ENCODE data around the gene RNF220. TPM values are rescaled to one million over a fixed set of nuclear protein-coding genes. Genes with fewer than 3 reads are reported as not detected.
A peak's percentile ranks its signal among the peaks of the same experiment; 100 is the strongest.

Gene RNF220
- total and polyA plus RNA-seq, 11 donors = 54.2 to 108 (median 62.4) TPM

DNA sequence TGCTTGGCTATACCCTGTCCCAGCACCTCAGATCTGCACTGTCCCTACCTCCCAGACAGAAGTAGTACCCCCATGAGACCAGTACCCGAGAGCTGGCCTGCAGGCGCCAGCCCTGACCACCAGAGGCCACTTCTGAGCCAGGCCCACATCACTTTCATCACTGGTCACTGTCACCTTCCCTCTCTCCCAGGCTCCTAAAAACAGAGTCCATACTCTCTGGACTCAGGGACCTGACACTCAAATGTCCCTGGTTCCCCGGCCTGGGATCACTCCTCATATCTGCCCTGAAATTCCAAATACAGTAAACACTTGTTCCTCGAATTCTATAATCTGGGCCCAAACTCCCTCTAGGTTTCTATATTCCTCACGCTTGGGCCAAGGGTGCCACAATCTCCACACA, 250.6 kb downstream of the RNF220 start:
- intact Hi-C loops (cut with DNase I) = loop anchor here in 6 of 10 donors (10.0 kb wide), 2 partner anchors 281 to 441 kb away; partner anchors contain the start of gene DMAP1 (in 5 of the 6)
- no peak for DNase-seq
- Histone ChIP-seq H3K4me3 (no peak overlapping the region), H3K27me3 (no peaks in the 10 kb centered on the region), H3K4me1 (peaks cover 0 to 12% (median 1%) of the 10 kb centered on the region in 12 donors), H3K9me3 (no peaks in the 10 kb centered on the region), H3K36me3 (peaks cover 0 to 35% (median 20%) of the 10 kb centered on the region in 9 donors), H3K27ac (no peak overlapping the region)
- ATAC-seq = peak in 1 of 4 donors; percentile 12
- WGBS, 4 donors = 61 to 67% (median 66%) methylated on average over 5 of the region's 5 CpGs
- no peak for TF ChIP-seq POLR2A (IDR thresholded peaks at IDR 0.05)
- TF ChIP-seq, protein P1, sequence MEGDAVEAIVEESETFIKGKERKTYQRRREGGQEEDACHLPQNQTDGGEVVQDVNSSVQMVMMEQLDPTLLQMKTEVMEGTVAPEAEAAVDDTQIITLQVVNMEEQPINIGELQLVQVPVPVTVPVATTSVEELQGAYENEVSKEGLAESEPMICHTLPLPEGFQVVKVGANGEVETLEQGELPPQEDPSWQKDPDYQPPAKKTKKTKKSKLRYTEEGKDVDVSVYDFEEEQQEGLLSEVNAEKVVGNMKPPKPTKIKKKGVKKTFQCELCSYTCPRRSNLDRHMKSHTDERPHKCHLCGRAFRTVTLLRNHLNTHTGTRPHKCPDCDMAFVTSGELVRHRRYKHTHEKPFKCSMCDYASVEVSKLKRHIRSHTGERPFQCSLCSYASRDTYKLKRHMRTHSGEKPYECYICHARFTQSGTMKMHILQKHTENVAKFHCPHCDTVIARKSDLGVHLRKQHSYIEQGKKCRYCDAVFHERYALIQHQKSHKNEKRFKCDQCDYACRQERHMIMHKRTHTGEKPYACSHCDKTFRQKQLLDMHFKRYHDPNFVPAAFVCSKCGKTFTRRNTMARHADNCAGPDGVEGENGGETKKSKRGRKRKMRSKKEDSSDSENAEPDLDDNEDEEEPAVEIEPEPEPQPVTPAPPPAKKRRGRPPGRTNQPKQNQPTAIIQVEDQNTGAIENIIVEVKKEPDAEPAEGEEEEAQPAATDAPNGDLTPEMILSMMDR (IDR thresholded peaks at IDR 0.05) = peak; percentile 32 to 62 (median 50)

DNA sequence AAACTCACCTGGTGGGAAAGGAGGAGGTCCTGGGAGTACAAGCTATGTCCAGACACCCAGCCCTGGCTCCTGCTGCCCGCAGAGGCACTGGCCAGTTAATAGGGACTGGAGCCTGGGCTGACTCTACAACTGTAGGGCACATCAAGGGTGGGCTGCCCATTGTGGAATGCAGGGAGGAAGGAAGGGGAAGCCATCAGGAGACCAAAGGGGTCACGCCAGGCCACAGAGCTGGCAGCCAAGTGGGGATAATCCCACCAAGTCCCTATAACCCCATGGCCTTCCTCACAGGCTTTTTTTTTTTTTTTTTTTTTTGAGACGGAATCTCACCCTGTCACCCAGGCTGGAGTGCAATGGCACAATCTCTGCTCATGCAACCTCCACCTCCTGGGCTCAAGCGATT, 254.5 kb downstream of the RNF220 start:
- DNase-seq (no peak), ATAC-seq (no peak)
- H3K4me3 ChIP-seq = no peak overlapping the region
- H3K27me3 ChIP-seq = no peaks in the 10 kb centered on the region
- peaks cover 0 to 12% (median 1%) of the 10 kb centered on the region in 9 donors for H3K36me3 ChIP-seq
- intact Hi-C loops (cut with DNase I) = loop anchor here in 6 of 10 donors (10.0 kb wide), 2 partner anchors 285 to 445 kb away; partner anchors contain the start of gene DMAP1 (in 5 of the 6)
- peak overlapping the region in 5 of 12 donors; percentile 33 to 66 (median 59) for H3K27ac ChIP-seq
- H3K9me3 ChIP-seq = no peaks in the 10 kb centered on the region
- H3K4me1 ChIP-seq = peaks cover 0 to 10% (median 1%) of the 10 kb centered on the region in 12 donors
- WGBS, 4 donors = 93 to 96% (median 94%) methylated on average over 4 of the region's 4 CpGs
- TF ChIP-seq POLR2A (IDR thresholded peaks at IDR 0.05) = no peak
- TF ChIP-seq, protein P1 (IDR thresholded peaks at IDR 0.05) = no peak

DNA sequence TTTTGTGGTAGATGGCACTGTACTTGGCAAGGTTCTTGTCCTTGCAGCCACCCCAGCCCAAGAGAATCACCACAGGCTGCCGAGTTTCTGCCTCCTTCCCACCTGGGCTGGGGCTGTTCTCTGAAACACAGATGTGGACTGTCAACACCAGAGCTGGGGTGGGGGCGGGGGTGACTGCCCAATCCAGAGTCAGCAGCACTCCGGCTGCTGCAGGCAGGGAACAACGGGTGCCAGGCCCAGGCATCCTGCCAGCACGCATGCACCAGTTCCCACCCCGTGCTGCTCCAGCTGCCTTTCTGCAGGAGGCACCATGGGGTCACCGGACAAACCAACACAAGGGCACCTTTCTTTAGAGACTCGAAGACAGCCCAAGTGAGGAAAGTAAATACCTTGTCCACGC, 255.1 kb downstream of the RNF220 start:
- H3K4me3 ChIP-seq = no peak overlapping the region
- peaks cover 0 to 6% (median 0%) of the 10 kb centered on the region in 9 donors for H3K36me3 ChIP-seq
- WGBS, 4 donors = 41 to 51% (median 46%) methylated on average over 9 of the region's 9 CpGs
- DNase-seq = peak; percentile 81 to 90 (median 88)
- peaks cover 0 to 10% (median 1%) of the 10 kb centered on the region in 12 donors for H3K4me1 ChIP-seq
- ATAC-seq = peak; percentile 92 to 97 (median 94)
- TF ChIP-seq, protein P1 (IDR thresholded peaks at IDR 0.05) = no peak
- no peak for TF ChIP-seq POLR2A (IDR thresholded peaks at IDR 0.05)
- H3K27me3 ChIP-seq = no peaks in the 10 kb centered on the region
- H3K27ac ChIP-seq = peak overlapping the region in 8 of 12 donors; percentile 50 to 70 (median 64)
- no peaks in the 10 kb centered on the region for H3K9me3 ChIP-seq
- intact Hi-C loops (cut with DNase I) = no loop called here

DNA sequence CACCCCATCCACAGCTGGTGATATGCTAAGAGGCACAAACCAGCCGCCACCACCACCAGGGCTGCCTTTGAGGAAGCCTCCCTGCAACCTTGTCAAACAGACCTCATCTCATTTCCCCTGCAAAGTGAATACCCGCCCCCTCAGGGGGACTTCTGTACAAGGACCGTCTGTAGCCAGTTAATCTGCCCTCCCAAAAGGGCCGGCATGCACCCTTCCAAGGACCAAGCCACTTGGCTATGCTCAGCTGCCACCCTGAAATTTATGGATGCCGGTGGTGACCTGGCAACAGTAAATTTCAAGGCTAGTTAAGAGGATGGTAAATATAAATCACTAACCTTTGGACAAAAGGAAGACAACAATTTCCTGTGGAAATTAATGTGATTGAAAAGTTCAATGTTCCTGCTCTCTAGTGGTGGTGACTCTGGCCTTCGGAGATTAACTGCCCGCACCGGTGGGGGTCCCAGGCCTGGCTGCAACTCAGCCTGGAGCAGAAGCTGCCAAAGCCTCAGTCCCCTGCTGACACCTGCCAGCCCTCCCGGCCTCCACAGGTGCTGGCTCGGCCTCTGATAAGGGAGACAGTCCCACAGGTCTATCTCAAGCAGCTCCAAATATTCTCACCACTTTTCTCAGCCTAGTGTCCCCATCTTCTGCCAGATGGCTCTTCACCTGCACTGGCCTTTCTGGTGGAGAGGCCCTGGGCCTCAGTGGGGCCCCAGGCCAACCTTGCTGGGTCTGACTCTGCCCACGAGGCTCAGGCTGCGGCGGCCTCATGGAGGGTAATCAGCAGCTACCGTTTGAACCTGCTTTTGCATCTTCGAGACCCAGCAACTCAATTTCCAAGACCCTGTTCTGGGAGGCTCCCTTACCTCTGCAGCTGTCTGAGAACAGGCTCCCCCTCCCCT, 257.0 kb downstream of the RNF220 start:
- H3K4me1 ChIP-seq = peaks cover 0 to 10% (median 1%) of the 10 kb centered on the region in 12 donors
- DNase-seq (no peak), ATAC-seq (no peak)
- no peaks in the 10 kb centered on the region for H3K27me3 ChIP-seq
- intact Hi-C loops (cut with DNase I) = no loop called here
- no peaks in the 10 kb centered on the region for H3K9me3 ChIP-seq
- WGBS, 4 donors = 74 to 83% (median 79%) methylated on average over 11 to 15 of the region's 15 CpGs
- TF ChIP-seq, protein P1 (IDR thresholded peaks at IDR 0.05) = no peak
- no peak for TF ChIP-seq POLR2A (IDR thresholded peaks at IDR 0.05)
- peaks cover 0 to 2% (median 0%) of the 10 kb centered on the region in 9 donors for H3K36me3 ChIP-seq
- H3K4me3 ChIP-seq = no peak overlapping the region
- H3K27ac ChIP-seq = no peak overlapping the region

All from heart left ventricle (tissue), 16 donors.